ENCODE results near the gene BTN2A1. TPM values are rescaled to one million over a fixed set of nuclear protein-coding genes. Genes with fewer than 3 reads are reported as not detected.

Gene BTN2A1
- total and polyA plus RNA-seq, 9 of the 15 experiments (the other 6 are each of a cell fraction or from before 2014, with no cell fraction given) = 6.7 to 22.1 (median 16.4) TPM

GRCh38 chr6:26493258-26493657 is 35.5 kb downstream of the BTN2A1 start (continued):
- TF ChIP-seq CTCF (IDR thresholded peaks at IDR 0.05 in 2 of 3, conservative IDR thresholded peaks at IDR 0.05 in 1 of 3; ENCODE audit: insufficient read depth in 2 of 3, low read depth in 1 of 3, low read length in 3 of 3) (peak; percentile 62 to 87 (median 67)), ZNF263 (CRISPR knock-in tag; IDR thresholded peaks at IDR 0.05; ENCODE audit: borderline replicate concordance) (peak; percentile 71; the same call in 1 of the 2 replicates), TBL1XR1 (IDR thresholded peaks at IDR 0.05; ENCODE audit: low read length in 2 of 2) (peak in 1 of 2 experiments; percentile 69; a peak in 2 of 4 replicates), POLR2B (IDR thresholded peaks at IDR 0.05; ENCODE audit: low read depth, partially characterized antibody) (no peak), KDM1A (IDR thresholded peaks at IDR 0.05) (peak; percentile 59 to 69; a peak in 3 of 4 replicates), NFRKB (IDR thresholded peaks at IDR 0.05; ENCODE audit: low read depth) (no peak), E2F3 (CRISPR knock-in tag; IDR thresholded peaks at IDR 0.05) (no peak), CBFA2T3 (IDR thresholded peaks at IDR 0.05) (peak; percentile 90), RUNX1 (IDR thresholded peaks at IDR 0.05; ENCODE audit: low read depth) (no peak), ZNF347 (CRISPR knock-in tag; IDR thresholded peaks at IDR 0.05; ENCODE audit: low read depth) (no peak), FOXM1 (IDR thresholded peaks at IDR 0.05; ENCODE audit: low read depth) (peak; percentile 39; the same call in 1 of the 2 replicates), FOXM1 (CRISPR knock-in tag; IDR thresholded peaks at IDR 0.05; ENCODE audit: low read depth) (no peak), DPF2 (IDR thresholded peaks at IDR 0.05) (peak; percentile 72), ATF3 (IDR thresholded peaks at IDR 0.05) (no peak), ATF3 (CRISPR knock-in tag; conservative IDR thresholded peaks at IDR 0.05) (peak; percentile 66; the same call in 1 of the 2 replicates), ZFP36 (IDR thresholded peaks at IDR 0.05; ENCODE audit: low read depth, low read length, partially characterized antibody) (peak; percentile 62), KLF16 (IDR thresholded peaks at IDR 0.05) (peak; percentile 63; the same call in 1 of the 2 replicates)
- TF ChIP-seq, protein P1, sequence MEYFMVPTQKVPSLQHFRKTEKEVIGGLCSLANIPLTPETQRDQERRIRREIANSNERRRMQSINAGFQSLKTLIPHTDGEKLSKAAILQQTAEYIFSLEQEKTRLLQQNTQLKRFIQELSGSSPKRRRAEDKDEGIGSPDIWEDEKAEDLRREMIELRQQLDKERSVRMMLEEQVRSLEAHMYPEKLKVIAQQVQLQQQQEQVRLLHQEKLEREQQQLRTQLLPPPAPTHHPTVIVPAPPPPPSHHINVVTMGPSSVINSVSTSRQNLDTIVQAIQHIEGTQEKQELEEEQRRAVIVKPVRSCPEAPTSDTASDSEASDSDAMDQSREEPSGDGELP (CRISPR knock-in tag; IDR thresholded peaks at IDR 0.05; ENCODE audit: borderline replicate concordance) = peak; percentile 62; the same call in 1 of the 2 replicates
- TF ChIP-seq, protein P2, sequence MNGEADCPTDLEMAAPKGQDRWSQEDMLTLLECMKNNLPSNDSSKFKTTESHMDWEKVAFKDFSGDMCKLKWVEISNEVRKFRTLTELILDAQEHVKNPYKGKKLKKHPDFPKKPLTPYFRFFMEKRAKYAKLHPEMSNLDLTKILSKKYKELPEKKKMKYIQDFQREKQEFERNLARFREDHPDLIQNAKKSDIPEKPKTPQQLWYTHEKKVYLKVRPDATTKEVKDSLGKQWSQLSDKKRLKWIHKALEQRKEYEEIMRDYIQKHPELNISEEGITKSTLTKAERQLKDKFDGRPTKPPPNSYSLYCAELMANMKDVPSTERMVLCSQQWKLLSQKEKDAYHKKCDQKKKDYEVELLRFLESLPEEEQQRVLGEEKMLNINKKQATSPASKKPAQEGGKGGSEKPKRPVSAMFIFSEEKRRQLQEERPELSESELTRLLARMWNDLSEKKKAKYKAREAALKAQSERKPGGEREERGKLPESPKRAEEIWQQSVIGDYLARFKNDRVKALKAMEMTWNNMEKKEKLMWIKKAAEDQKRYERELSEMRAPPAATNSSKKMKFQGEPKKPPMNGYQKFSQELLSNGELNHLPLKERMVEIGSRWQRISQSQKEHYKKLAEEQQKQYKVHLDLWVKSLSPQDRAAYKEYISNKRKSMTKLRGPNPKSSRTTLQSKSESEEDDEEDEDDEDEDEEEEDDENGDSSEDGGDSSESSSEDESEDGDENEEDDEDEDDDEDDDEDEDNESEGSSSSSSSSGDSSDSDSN (IDR thresholded peaks at IDR 0.05; ENCODE audit: borderline replicate concordance in 1 of 2, low read depth in 2 of 2, low read length in 2 of 2) = peak in 1 of 2 experiments; percentile 6; a peak in 1 of 4 replicates
- TF ChIP-seq, protein P3, sequence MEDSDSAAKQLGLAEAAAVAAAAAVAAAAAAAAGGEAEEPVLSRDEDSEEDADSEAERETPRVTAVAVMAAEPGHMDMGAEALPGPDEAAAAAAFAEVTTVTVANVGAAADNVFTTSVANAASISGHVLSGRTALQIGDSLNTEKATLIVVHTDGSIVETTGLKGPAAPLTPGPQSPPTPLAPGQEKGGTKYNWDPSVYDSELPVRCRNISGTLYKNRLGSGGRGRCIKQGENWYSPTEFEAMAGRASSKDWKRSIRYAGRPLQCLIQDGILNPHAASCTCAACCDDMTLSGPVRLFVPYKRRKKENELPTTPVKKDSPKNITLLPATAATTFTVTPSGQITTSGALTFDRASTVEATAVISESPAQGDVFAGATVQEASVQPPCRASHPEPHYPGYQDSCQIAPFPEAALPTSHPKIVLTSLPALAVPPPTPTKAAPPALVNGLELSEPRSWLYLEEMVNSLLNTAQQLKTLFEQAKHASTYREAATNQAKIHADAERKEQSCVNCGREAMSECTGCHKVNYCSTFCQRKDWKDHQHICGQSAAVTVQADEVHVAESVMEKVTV (CRISPR knock-in tag; IDR thresholded peaks at IDR 0.05) = peak; percentile 66
